MCF 10A (cell line): ENCODE results near the gene IQCH. TPM values are rescaled to one million over a fixed set of nuclear protein-coding genes. Genes with fewer than 3 reads are reported as not detected.

Experiments
- BruUV-seq: library from RNA; stranded (reverse); fragments of 400-500 nt; replicated peaks from 2 replicates; lab custom pipeline; 2021; lab: Mats Ljungman, UMichigan
- CTCF ChIA-PET: fragments of 300-600 bp; sonication (Branson Sonifier 250); formaldehyde crosslinking; extraction: SDS; loops from one replicate; lab custom pipeline; 2021; ENCODE audit warnings: antibody characterized with exemption, inconsistent platforms; lab: Yijun Ruan, JAX
- POLR2A ChIA-PET: fragments of 300-600, 350-650 bp; sonication (Branson Sonifier 250); formaldehyde crosslinking; extraction: SDS; loops from one replicate; lab custom pipeline; 2020; ENCODE audit warnings: antibody characterized with exemption, inconsistent platforms; lab: Yijun Ruan, JAX
- DNase-seq: peaks from one replicate; pipeline ENCODE4 v3.0.0-alpha.2; 2018; ENCODE audit not compliant: unreplicated experiment
- H3K27ac Mint-ChIP-seq: one replicate; pipeline ENCODE4 v1.8.0; 2022; ENCODE audit warnings: mild to moderate bottlenecking, low read depth, mixed read lengths; ENCODE audit not compliant: unreplicated experiment
- H3K27me3 Mint-ChIP-seq: one replicate; pipeline ENCODE4 v1.8.0; 2022; ENCODE audit warnings: mixed read lengths; ENCODE audit not compliant: insufficient read depth, unreplicated experiment
- H3K36me3 Mint-ChIP-seq: one replicate; pipeline ENCODE4 v1.8.0; 2022; ENCODE audit warnings: mild to moderate bottlenecking, moderate library complexity, mixed read lengths; ENCODE audit not compliant: insufficient read depth, unreplicated experiment
- H3K4me1 Mint-ChIP-seq: one replicate; pipeline ENCODE4 v1.8.0; 2022; ENCODE audit warnings: mixed read lengths; ENCODE audit not compliant: insufficient read depth, unreplicated experiment
- H3K4me3 Mint-ChIP-seq: one replicate; pipeline ENCODE4 v1.8.0; 2022; ENCODE audit warnings: mild to moderate bottlenecking, moderate library complexity, mixed read lengths; ENCODE audit not compliant: unreplicated experiment
- H3K9me3 Mint-ChIP-seq: one replicate; pipeline ENCODE4 v1.8.0; 2022; ENCODE audit warnings: mixed read lengths; ENCODE audit not compliant: unreplicated experiment
- intact Hi-C: fragments of 100-400 bp; cut with micrococcal nuclease; formaldehyde crosslinking; loops from 2 replicates; pipeline ENCODE4 v1.14.1; 2022
- total RNA-seq: library from RNA; stranded (reverse); gene quantifications from 2 replicates; pipeline ENCODE4 v1.2.3, GENCODE V29; 2022
- TF ChIP-seq, protein P1 (sequence below): fragments of 200-600 bp; IDR thresholded peaks from one replicate; pipeline ENCODE4 v1.8.0; 2022; ENCODE audit warnings: antibody characterized with exemption, mild to moderate bottlenecking; ENCODE audit not compliant: unreplicated experiment

The IQCH gene
- total RNA-seq, 1 experiment from 2014 or later = 5.0 TPM

DNA sequence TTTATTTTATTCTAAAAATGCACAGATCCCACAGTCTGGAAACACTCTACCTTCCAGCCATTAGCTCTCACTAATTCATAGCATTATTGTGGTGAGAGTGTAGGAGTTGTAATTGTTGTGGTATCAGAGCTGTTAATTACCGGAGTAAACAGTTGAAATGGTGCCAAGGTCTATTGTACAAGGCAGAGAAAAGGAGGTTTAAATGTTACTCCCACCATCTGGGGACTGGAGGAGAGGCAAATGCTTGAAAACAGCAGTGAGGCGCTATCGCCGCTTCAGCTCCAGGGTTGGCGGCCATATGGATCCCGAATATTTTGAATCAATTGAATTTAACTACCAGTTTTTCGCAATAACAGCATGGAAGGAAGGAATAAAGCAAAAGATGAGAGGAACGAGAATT lies 153.2 kb downstream of the IQCH start:
- TF ChIP-seq, protein P1, sequence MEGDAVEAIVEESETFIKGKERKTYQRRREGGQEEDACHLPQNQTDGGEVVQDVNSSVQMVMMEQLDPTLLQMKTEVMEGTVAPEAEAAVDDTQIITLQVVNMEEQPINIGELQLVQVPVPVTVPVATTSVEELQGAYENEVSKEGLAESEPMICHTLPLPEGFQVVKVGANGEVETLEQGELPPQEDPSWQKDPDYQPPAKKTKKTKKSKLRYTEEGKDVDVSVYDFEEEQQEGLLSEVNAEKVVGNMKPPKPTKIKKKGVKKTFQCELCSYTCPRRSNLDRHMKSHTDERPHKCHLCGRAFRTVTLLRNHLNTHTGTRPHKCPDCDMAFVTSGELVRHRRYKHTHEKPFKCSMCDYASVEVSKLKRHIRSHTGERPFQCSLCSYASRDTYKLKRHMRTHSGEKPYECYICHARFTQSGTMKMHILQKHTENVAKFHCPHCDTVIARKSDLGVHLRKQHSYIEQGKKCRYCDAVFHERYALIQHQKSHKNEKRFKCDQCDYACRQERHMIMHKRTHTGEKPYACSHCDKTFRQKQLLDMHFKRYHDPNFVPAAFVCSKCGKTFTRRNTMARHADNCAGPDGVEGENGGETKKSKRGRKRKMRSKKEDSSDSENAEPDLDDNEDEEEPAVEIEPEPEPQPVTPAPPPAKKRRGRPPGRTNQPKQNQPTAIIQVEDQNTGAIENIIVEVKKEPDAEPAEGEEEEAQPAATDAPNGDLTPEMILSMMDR = no peak
- ChIA-PET POLR2A (no interaction called here), CTCF (interaction anchor here (0.6 kb wide), 1 partner anchor 439 kb away, joined by 3 read pairs; no protein-coding TSS in a partner anchor)
- H3K9me3 Mint-ChIP-seq = no peaks in the 10 kb centered on the region
- no peaks in the 10 kb centered on the region for H3K36me3 Mint-ChIP-seq
- no peak for DNase-seq
- peaks cover 9% of the 10 kb centered on the region for H3K4me1 Mint-ChIP-seq
- intact Hi-C loops = no loop called here
- no peaks in the 10 kb centered on the region for H3K27me3 Mint-ChIP-seq
- no peak overlapping the region for H3K27ac Mint-ChIP-seq
- H3K4me3 Mint-ChIP-seq = no peak overlapping the region
- no TSS peak for BruUV-seq

DNA sequence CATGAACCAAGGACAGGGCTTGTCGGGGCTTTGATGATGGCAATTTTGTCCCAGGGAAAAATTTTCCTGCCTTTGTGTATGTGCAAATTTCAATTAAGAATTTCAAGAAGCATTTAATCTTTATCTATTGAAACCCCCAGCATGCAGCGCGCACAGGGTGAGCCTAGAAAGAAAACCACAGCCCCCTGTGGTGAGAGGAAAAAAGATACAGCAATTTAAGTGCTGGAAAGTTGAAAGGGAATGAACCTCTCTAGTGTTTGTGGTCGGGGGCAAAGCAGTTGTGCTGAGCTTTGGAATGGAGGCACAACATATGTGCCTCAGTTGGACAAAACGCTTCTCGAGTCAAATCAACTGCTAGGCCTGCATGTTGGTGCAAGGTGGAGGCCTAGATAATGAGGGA lies 154.6 kb downstream of the IQCH start:
- H3K36me3 Mint-ChIP-seq = no peaks in the 10 kb centered on the region
- no peak for DNase-seq
- ChIA-PET POLR2A (interaction anchor here (1.0 kb wide), 1 partner anchor 49 kb away, joined by 4 read pairs; no protein-coding TSS in a partner anchor), CTCF (no interaction called here)
- intact Hi-C loops = no loop called here
- H3K4me3 Mint-ChIP-seq = no peak overlapping the region
- H3K27ac Mint-ChIP-seq = no peak overlapping the region
- peaks cover 17% of the 10 kb centered on the region for H3K4me1 Mint-ChIP-seq
- TF ChIP-seq, protein P1 = no peak
- no peaks in the 10 kb centered on the region for H3K27me3 Mint-ChIP-seq
- BruUV-seq = no TSS peak
- H3K9me3 Mint-ChIP-seq = no peaks in the 10 kb centered on the region

- ChIA-PET POLR2A (no interaction called here), CTCF (no interaction called here)
- Mint-ChIP-seq H3K9me3 (no peaks in the 10 kb centered on the region), H3K36me3 (peaks cover 2% of the 10 kb centered on the region), H3K4me1 (peaks cover 13% of the 10 kb centered on the region), H3K27ac (no peak overlapping the region), H3K4me3 (no peak overlapping the region), H3K27me3 (no peaks in the 10 kb centered on the region)
- intact Hi-C loops = no loop called here
- DNase-seq = no peak
- BruUV-seq = no TSS peak
- TF ChIP-seq, protein P1 = no peak
These were observed 156.9 kb downstream of the IQCH start for GRCh38 chr15:67411486-67411885.

DNA sequence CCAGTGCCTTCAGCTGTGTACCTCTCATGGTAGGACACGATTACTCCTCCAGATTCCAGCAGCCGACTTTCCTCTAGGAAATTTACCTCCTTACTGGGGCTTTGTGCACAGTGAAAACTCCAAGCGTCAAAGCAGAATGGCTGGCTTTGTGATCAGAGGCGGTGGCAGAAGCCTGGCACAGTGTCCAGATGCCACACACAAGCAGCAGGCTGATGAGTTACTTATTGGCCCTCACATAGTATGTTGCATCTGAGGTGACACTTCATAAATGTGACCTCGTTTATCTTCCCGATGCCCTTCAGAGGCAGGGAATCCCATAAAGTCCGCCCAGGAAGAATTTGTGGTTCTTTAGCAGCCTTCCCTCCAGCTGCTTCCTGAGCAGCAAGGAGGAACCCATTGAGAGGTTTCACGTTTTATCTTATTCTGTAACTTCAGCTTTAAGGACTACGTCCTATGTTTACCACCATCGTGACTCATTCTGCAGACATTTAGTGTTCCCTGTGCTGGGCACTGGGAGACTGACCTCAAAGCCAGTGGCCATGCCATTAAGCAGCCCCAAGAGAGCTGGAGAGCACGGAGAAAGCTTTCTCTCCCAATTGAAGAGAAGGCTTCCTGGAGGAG lies 159.3 kb downstream of the IQCH start:
- ChIA-PET POLR2A (no interaction called here), CTCF (interaction anchor here (0.5 to 1.5 kb wide), 5 partner anchors 20 to 523 kb away, joined by 3 to 5 read pairs (median 3); no protein-coding TSS in a partner anchor)
- intact Hi-C loops = no loop called here
- H3K36me3 Mint-ChIP-seq = peaks cover 5% of the 10 kb centered on the region
- H3K4me1 Mint-ChIP-seq = peaks cover 13% of the 10 kb centered on the region
- peak overlapping the region; percentile 88 for H3K27ac Mint-ChIP-seq
- peak; percentile 66 for DNase-seq
- no peaks in the 10 kb centered on the region for H3K27me3 Mint-ChIP-seq
- no peaks in the 10 kb centered on the region for H3K9me3 Mint-ChIP-seq
- H3K4me3 Mint-ChIP-seq = no peak overlapping the region
- no TSS peak for BruUV-seq
- TF ChIP-seq, protein P1 = no peak
